A549 (cell line): ENCODE data around the gene SLC4A3. TPM values are rescaled to one million over a fixed set of nuclear protein-coding genes. Genes with fewer than 3 reads are reported as not detected.

Experiments
- ATAC-seq, 2 experiments: fragments of 200-7000 bp in 1 of 2; fragments of >200 bp in 1 of 2; cut with Nextera tagmentation in 1 of 2; cut with Tn5 transposase in 1 of 2; 3 replicates each; pipeline versions ENCODE4 v1.8.0 to v1.9.1; 2018 to 2020; ENCODE audit warnings: mild to moderate bottlenecking in 1 of 2, moderate library complexity in 1 of 2
- CTCF ChIA-PET: fragments of 300-600 bp; sonication (Branson Sonifier 250); formaldehyde crosslinking; extraction: SDS; loops from one replicate; lab custom pipeline; 2021; ENCODE audit warnings: antibody characterized with exemption, inconsistent platforms; lab: Yijun Ruan, JAX
- POLR2A ChIA-PET: fragments of 350-600 bp; formaldehyde crosslinking; extraction: SDS; loops from one replicate; lab custom pipeline; 2021; ENCODE audit warnings: antibody characterized with exemption, inconsistent platforms; lab: Yijun Ruan, JAX
- DNase-seq, 2 experiments: peaks; one replicate each; pipeline versions ENCODE4 v3.0.0 to v3.0.0-alpha.2; 2011 to 2016; ENCODE audit warnings: low read depth in 1 of 2, low spot score in 1 of 2
- FAIRE-seq: peaks from 2 replicates; lab custom pipeline; 2011; peaks lifted over from hg19 to GRCh38; lab: Jason Lieb, UNC
- H3K27ac ChIP-seq, 2 experiments: fragments of >200 bp; sonication (Bioruptor Twin); formaldehyde crosslinking; 3 replicates each; pipeline ENCODE4 v1.5.1; 2016 to 2017
- H3K4me1 ChIP-seq: fragments of >200 bp; sonication (Bioruptor Twin); formaldehyde crosslinking; 3 replicates; pipeline ENCODE4 v1.6.1; 2016
- H3K4me2 ChIP-seq: fragments of >200 bp; sonication (Bioruptor Twin); formaldehyde crosslinking; 3 replicates; pipeline ENCODE4 v1.6.1; 2016
- H3K4me3 ChIP-seq: fragments of >200 bp; sonication (Bioruptor Twin); formaldehyde crosslinking; 3 replicates; pipeline ENCODE4 v1.5.1; 2016
- H3K9me3 ChIP-seq: fragments of >200 bp; sonication (Bioruptor Twin); formaldehyde crosslinking; 3 replicates; pipeline ENCODE4 v1.6.1; 2016
- BCL3 ChIP-seq: fragments of >200 bp; sonication (Bioruptor Twin); formaldehyde crosslinking; IDR thresholded peaks from 3 replicates; pipeline ENCODE4 v1.6.1; 2016
- BHLHE40 ChIP-seq: IDR thresholded peaks from 2 replicates; pipeline ENCODE4 v1.6.1; 2012; ENCODE audit warnings: low read depth, low read length, inconsistent platforms
- CHD4 ChIP-seq: fragments of 200-600 bp; sonication (generic); IDR thresholded peaks from 2 replicates; pipeline ENCODE4 v1.6.1; 2016; ENCODE audit warnings: antibody characterized with exemption, mild to moderate bottlenecking, borderline replicate concordance
- ESRRA ChIP-seq: fragments of 150-350 bp; IDR thresholded peaks from 2 replicates; pipeline ENCODE4 v1.6.1; 2014; ENCODE audit warnings: mild to moderate bottlenecking, low read length, borderline replicate concordance
- FOSL2 ChIP-seq, 2 experiments: fragments of 450-650 bp in 1 of 2; fragments of >200 bp in 1 of 2; sonication (Bioruptor Twin) in 1 of 2; formaldehyde crosslinking; IDR thresholded peaks; 2 replicates each; pipeline versions ENCODE4 v1.5.0 to v1.6.1; 2016 to 2020; ENCODE audit warnings: mild to moderate bottlenecking in 1 of 2, moderate library complexity in 1 of 2
- HEYL ChIP-seq: fragments of 250-450 bp; sonication (Bioruptor Pico); IDR thresholded peaks from 2 replicates; pipeline ENCODE4 v1.8.0; 2021; ENCODE audit warnings: mild to moderate bottlenecking, moderate library complexity
- HOXA7 ChIP-seq: fragments of 250-450 bp; sonication (Bioruptor Pico); IDR thresholded peaks from 2 replicates; pipeline ENCODE4 v1.5.0; 2020; ENCODE audit warnings: mild to moderate bottlenecking, moderate library complexity
- HOXB13 ChIP-seq: fragments of 250-450 bp; sonication (Bioruptor Pico); IDR thresholded peaks from 2 replicates; pipeline ENCODE4 v1.5.0; 2020; ENCODE audit warnings: low read depth, mild to moderate bottlenecking, moderate library complexity
- HOXB5 ChIP-seq: fragments of 250-450 bp; sonication (Bioruptor Pico); IDR thresholded peaks from 2 replicates; pipeline ENCODE4 v1.5.0; 2020; ENCODE audit warnings: mild to moderate bottlenecking, moderate library complexity
- JUN ChIP-seq, 2 experiments: fragments of >200 bp; sonication (Bioruptor Twin); formaldehyde crosslinking; IDR thresholded peaks; 2 replicates in 1 of 2; 3 replicates in 1 of 2; pipeline ENCODE4 v1.6.1; 2016 to 2017
- KDM5A ChIP-seq: fragments of 200-600 bp; sonication (generic); IDR thresholded peaks from 2 replicates; pipeline ENCODE4 v1.6.1; 2016; ENCODE audit warnings: antibody characterized with exemption, mild to moderate bottlenecking
- NPAS2 ChIP-seq: fragments of 250-450 bp; sonication (Bioruptor Pico); IDR thresholded peaks from 2 replicates; pipeline ENCODE4 v1.8.0; 2022; ENCODE audit warnings: mild to moderate bottlenecking, moderate library complexity, borderline replicate concordance
- PBX3 ChIP-seq: IDR thresholded peaks from 2 replicates; pipeline ENCODE4 v1.6.1; 2012
- SMC3 ChIP-seq: fragments of >200 bp; sonication (Bioruptor Twin); formaldehyde crosslinking; IDR thresholded peaks from 3 replicates; pipeline ENCODE4 v1.6.1; 2018; ENCODE audit warnings: inconsistent platforms
- TP53 ChIP-seq: fragments of 250-450 bp; sonication (Bioruptor Pico); IDR thresholded peaks from 2 replicates; pipeline ENCODE4 v1.5.0; 2021; ENCODE audit warnings: mild to moderate bottlenecking, moderate library complexity
- ZNF302 ChIP-seq: fragments of 250-450 bp; sonication (Bioruptor Pico); IDR thresholded peaks from 2 replicates; pipeline ENCODE4 v1.9.0; 2021; ENCODE audit warnings: inconsistent platforms, mild to moderate bottlenecking, moderate library complexity
- ZSCAN20 ChIP-seq: fragments of 250-450 bp; sonication (Bioruptor Pico); IDR thresholded peaks from 2 replicates; pipeline ENCODE4 v1.8.0; 2022; ENCODE audit warnings: mild to moderate bottlenecking, moderate library complexity
- WGBS: methylation state at CpG from one replicate; pipeline ENCODE4 v1.1.6; 2017; ENCODE audit errors: missing lambda C conversion rate; 5-methylcytosine and 5-hydroxymethylcytosine counted together
- polyA plus RNA-seq, 4 experiments: library from polyadenylated mRNA; depleted of rRNA in 3 of 4; stranded (reverse); fragments of >200 nt; fragmentation: RNase III in 1 of 4; extraction: RNeasy Plus Mini Kit Qiagen cat#74134 plus additional on column Dnase treatment in 1 of 4; gene quantifications; 2 replicates in 3 of 4; 3 replicates in 1 of 4; pipeline ENCODE4 v1.2.3, GENCODE V29; 2011 to 2017
- TF ChIP-seq, protein P1 (sequence below): fragments of 150-350 bp; IDR thresholded peaks from 2 replicates; pipeline ENCODE4 v1.6.1; 2014; ENCODE audit warnings: low read depth, mild to moderate bottlenecking, low read length
- TF ChIP-seq, protein P2 (sequence below): fragments of 250-450 bp; sonication (Bioruptor Pico); IDR thresholded peaks from 2 replicates; pipeline ENCODE4 v1.5.0; 2020; ENCODE audit warnings: low read depth, mild to moderate bottlenecking, moderate library complexity
- TF ChIP-seq, protein P3 (sequence below): fragments of >200 bp; sonication (Bioruptor Twin); formaldehyde crosslinking; IDR thresholded peaks from 2 replicates; pipeline ENCODE4 v1.6.1; 2016

The SLC4A3 gene
- polyA plus RNA-seq, 2 of the 4 experiments (the other 2 are of a cell fraction), result 1.4 to 3.6 TPM

DNA sequence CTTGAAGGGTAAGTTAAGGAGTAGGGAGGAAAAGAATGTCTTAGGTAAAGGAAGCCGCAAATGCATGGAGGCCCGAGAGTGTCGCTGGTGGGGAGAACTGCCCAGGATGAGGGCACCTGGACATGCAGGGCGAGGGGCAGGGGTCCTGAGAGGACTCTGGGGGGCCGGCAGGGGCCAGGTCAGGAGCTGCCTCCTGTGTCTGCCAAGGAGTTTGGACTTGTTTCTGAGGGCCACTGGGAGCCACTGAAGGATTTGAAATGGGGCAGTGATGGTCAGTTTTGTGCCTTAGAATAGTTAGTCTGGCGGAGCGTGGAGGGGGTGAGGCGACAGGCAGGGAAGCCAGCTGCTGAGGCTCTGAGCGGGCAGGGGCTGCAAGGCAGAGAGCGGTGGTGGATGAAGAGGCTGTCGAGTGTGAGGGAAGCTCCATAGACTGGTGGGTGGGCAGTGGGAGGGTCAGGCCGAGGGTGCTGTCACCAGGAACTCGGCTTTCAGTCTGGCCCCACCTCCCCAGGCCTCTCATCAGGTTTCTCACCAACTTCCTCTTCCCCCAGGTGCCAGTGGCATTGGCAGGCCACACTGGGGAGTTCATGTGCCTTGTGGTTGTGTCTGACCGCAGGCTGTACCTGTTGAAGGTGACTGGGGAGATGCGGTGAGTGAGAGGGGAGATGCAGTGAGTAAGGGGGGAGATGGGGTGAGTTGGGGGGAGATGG lies 14.7 kb upstream of the SLC4A3 start:
- POLR2A ChIA-PET, result no interaction called here
- no peak for FAIRE-seq

GRCh38 chr2:219613461-219614070 lies 13.9 kb upstream of the SLC4A3 start:
- FAIRE-seq, result no peak
- WGBS, result 97% methylated on average over 5 of the region's 11 CpGs
- Histone ChIP-seq H3K4me1 (no peaks in the 10 kb centered on the region), H3K9me3 (no peaks in the 10 kb centered on the region), H3K4me3 (no peak overlapping the region), H3K27ac (no peak overlapping the region), H3K4me2 (no peak overlapping the region)
- ChIA-PET POLR2A (no interaction called here), CTCF (interaction anchor here (1.4 to 2.6 kb wide), 2 partner anchors 29 to 72 kb away, joined by 4 to 8 read pairs; no protein-coding TSS in a partner anchor)
- TF ChIP-seq KDM5A (no peak), TP53 (CRISPR knock-in tag) (no peak), HOXB5 (CRISPR knock-in tag) (no peak), ZNF302 (no peak), SMC3 (no peak), ESRRA (no peak), ZSCAN20 (no peak), HEYL (no peak), BCL3 (no peak), NPAS2 (no peak), CHD4 (no peak), PBX3 (no peak), HOXA7 (CRISPR knock-in tag) (no peak), HOXB13 (CRISPR knock-in tag) (no peak), FOSL2 (IDR thresholded peaks at IDR 0.05) (no peak), FOSL2 (CRISPR knock-in tag; IDR thresholded peaks at IDR 0.05) (no peak)
- TF ChIP-seq, protein P1, sequence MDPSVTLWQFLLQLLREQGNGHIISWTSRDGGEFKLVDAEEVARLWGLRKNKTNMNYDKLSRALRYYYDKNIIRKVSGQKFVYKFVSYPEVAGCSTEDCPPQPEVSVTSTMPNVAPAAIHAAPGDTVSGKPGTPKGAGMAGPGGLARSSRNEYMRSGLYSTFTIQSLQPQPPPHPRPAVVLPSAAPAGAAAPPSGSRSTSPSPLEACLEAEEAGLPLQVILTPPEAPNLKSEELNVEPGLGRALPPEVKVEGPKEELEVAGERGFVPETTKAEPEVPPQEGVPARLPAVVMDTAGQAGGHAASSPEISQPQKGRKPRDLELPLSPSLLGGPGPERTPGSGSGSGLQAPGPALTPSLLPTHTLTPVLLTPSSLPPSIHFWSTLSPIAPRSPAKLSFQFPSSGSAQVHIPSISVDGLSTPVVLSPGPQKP, result no peak
- TF ChIP-seq, protein P2, sequence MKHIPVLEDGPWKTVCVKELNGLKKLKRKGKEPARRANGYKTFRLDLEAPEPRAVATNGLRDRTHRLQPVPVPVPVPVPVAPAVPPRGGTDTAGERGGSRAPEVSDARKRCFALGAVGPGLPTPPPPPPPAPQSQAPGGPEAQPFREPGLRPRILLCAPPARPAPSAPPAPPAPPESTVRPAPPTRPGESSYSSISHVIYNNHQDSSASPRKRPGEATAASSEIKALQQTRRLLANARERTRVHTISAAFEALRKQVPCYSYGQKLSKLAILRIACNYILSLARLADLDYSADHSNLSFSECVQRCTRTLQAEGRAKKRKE (CRISPR knock-in tag), result no peak
- peak in 1 of 2 experiments; percentile 12; a peak in 1 of 6 replicates for ATAC-seq
- DNase-seq, result no peak

More for the DNA sequence above, 14.7 kb upstream of the SLC4A3 start:
- no peak overlapping the region for H3K4me3 ChIP-seq
- no peak overlapping the region for H3K27ac ChIP-seq
- CTCF ChIA-PET, result interaction anchor here (1.0 to 1.7 kb wide), 2 partner anchors 10 to 1961 kb away, joined by 3 to 5 read pairs; no protein-coding TSS in a partner anchor
- ATAC-seq, result no peak
- no peak overlapping the region for H3K4me2 ChIP-seq
- DNase-seq, result no peak
- no peaks in the 10 kb centered on the region for H3K9me3 ChIP-seq
- H3K4me1 ChIP-seq, result no peaks in the 10 kb centered on the region
- 87% methylated on average over 13 of the region's 15 CpGs for WGBS
- TF ChIP-seq, protein P3, sequence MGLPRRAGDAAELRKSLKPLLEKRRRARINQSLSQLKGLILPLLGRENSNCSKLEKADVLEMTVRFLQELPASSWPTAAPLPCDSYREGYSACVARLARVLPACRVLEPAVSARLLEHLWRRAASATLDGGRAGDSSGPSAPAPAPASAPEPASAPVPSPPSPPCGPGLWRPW, result no peak
- TF ChIP-seq JUN (IDR thresholded peaks at IDR 0.05) (no peak), BHLHE40 (no peak), ESRRA (no peak), KDM5A (no peak)
